HG02642 (cell line): ENCODE measurements around the gene MTHFSD.
A peak's percentile ranks its signal among the peaks of the same experiment; 100 is the strongest.
"Not testable (repeated sequence)": the region's sequence is repeated elsewhere in the genome, so short reads cannot be mapped to it uniquely, and the experiment has no call there.

Source experiments
- ATAC-seq: cut with Tn5 transposase; IDR thresholded peaks from one replicate; pipeline ENCODE4 v1.9.1; 2021; ENCODE audit warnings: mild to moderate bottlenecking; ENCODE audit not compliant: unreplicated experiment, poor library complexity

Gene MTHFSD, protein sequence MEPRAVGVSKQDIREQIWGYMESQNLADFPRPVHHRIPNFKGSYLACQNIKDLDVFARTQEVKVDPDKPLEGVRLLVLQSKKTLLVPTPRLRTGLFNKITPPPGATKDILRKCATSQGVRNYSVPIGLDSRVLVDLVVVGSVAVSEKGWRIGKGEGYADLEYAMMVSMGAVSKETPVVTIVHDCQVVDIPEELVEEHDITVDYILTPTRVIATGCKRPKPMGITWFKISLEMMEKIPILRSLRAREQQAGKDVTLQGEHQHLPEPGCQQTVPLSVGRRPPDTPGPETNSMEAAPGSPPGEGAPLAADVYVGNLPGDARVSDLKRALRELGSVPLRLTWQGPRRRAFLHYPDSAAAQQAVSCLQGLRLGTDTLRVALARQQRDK

DNA sequence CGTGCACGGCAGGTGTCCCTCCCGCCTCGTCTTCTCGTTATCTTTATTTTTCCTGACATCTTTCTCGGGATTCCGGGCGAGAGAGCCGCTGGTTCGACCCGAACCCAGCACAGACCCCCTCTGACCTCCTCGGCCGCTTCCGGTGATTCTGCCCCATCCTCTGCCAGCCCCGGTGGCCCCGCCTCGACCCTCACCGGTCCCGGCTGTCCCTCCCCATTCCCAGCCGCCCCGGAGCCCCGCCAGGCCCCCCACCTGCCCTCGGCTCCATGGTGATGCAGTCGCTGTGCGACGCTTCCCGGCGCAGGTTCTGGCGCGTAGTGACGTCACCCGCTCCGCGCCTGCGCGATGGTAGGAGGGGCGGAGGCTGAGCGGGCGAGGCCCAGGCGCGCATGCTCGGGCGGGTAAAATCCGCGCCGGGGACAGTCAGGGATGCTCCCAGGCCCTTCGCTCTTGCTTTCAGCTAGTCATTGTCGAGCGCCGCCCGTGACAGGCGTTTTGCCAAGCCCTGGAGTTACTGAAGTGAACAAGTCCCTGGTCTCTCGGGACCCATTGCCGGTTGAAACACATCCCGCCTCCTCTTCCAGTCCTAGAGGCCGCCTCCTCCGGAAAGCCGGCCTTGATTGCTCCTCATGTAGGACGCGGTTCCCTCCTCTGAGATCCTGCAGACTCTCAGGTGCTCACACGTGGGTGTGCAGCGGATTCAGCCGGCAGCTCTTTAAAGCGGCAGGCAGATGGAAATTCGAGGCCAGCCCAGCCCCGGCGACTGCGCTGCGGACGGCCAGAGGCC is at the start of gene MTHFSD:
MTHFSD (minus strand) TSS at position 319 of the 787 bp plus-strand sequence; CDS start at position 268, 51 bp downstream.
- peak; percentile 95 for ATAC-seq

DNA sequence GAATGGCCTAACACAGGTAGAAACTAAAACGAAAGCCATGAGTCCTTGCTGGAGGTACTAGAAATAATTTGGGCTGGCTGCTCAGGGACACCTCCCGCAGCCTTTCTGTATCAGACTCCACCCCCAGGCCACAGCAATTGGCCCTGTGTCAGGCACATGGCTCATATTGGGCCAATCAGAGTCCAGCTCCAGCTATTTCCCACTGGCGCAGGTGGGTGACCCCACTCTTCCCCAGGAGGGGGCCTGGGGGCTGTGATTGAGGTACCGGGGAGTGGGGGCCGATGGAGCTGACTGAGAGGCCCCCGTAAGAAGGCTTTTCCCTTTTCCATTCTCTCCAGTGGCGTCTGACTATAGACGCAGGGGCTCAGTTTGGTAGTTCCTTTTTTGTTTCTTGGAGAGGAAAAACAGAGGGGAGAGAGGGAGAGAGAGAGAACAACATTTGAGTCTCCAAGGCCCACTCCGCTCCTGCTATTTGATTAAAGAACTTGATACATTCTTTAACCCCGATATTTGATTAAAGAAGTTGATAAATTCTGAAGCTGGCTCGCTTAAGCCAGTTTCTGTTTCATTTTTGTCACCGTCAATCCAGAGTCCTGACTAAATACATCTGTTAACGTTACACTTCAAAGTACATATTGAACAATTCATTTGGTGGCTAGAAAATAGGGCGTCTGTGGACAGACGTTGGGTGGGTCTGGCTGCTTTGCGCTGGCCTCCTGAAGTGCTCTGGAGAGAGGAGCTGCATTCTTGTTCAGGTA is 49.6 kb upstream of the MTHFSD start:
- peak; percentile 51 for ATAC-seq

DNA sequence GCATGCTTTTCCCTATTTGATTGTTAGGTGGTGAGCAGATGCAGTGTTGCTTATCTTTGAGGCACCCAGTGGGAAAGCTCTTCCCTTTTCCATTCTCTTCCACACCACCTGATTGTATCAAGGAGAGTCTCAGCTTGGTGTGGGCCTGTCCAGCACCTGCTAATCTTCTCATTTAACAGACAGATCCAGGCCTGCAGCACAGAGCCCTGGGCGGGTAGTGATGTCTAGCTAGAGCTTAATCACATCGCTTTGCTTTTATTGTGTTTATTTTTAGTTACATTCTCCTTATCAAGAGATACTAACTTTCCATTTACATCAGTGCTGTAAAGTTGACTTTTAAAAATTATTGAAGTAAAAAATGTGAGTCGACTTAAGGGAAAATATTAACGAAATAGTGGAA is 47.5 kb upstream of the MTHFSD start:
- no peak for ATAC-seq

DNA sequence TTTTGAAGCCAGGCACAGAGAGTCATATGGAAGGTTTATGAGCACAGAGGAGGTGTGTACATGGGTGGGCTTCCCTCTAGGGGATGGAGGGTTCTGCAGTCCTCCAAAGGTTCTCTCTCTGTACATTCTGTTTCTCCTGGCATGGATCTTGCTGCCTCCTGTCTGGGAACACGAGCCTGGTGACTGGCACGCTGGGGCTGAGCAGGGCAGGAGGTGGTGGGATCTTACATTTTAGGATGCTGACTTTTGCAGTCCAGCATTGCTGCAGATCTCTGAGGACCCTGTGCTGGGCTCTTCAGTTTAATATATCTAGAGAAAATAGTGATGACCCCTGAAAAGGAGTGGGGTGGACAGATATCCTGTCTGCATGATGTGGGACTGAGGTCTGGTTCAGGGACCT is 46.3 kb upstream of the MTHFSD start:
- no peak for ATAC-seq

DNA sequence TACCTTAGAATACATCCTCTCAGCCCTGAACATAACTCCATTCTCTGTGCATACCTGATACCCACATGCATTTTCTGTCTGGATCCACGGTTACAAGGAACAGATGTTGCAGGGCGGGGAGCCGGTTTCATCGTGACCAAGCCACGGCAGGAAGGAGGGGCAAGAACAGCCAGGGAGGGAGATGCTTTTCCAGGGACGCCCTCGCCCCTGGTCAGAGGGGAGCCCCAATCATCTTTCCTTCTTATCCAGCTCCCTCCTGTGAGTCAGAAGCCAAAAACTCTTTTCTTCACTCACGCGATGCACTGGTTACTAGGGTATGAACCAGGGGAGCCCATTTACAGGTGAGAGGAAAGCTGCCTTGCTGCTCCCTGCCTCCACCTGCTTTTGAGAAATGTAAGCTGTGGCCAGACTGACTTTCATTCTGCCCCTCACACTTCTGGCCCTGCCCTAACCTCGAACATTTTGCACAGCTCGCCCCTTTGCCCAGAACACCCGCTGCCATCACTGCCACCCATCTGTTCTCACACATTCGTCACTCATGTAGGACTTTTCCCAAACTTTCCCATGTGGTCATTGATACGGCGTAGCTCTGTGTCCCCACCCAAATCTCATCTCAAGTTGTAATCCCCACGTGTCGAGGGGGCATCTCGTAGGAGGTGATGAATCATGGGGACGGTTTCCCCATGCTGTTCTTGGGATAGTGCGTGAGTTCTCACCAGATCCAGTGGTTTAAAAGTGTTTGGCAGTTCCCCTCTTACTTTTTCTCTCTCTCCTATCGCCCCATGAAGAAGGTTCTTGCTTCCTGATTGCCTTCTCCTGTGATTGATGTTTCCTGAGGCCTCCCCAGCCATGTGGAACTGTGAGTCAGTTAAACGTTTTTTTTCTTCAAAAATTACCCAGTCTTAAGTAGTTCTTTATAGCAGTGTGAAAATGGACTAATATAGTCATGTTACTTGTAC is 43.9 kb upstream of the MTHFSD start:
- ATAC-seq, result no peak

DNA sequence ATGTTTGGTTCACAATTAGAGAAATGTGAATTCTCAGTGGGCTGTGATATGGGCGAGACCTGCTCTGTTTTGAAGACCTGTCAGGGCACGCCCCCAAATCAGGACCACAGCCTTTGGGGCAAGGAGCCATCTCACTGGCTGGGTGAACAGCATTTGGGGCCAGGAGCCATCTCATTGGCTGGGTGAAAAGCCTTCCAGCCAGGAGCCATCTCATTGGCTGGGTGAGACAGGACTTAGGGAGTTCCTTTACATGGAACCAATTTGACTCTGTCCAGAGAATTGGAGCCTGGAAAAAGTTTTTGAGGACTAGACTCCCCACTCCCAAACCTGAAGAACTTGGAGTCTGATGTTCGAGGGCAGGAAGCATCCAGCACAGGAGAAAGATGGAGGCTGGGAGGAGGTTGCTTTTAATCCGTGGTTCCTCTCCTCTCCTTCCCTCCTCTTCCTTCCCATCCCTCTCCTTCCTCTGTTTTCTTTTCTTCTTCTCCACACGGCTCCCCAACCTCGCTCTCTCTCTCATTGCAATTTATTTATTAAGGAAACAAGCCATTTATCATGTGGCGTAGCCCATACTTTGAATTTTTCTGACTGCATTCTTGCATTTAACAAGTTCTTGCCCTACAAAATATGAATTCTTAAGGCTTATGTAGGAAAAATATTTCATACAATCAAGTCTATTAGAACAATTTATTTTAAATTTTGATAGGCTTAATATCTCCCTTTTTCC is 43.0 kb upstream of the MTHFSD start:
- ATAC-seq, result no peak

DNA sequence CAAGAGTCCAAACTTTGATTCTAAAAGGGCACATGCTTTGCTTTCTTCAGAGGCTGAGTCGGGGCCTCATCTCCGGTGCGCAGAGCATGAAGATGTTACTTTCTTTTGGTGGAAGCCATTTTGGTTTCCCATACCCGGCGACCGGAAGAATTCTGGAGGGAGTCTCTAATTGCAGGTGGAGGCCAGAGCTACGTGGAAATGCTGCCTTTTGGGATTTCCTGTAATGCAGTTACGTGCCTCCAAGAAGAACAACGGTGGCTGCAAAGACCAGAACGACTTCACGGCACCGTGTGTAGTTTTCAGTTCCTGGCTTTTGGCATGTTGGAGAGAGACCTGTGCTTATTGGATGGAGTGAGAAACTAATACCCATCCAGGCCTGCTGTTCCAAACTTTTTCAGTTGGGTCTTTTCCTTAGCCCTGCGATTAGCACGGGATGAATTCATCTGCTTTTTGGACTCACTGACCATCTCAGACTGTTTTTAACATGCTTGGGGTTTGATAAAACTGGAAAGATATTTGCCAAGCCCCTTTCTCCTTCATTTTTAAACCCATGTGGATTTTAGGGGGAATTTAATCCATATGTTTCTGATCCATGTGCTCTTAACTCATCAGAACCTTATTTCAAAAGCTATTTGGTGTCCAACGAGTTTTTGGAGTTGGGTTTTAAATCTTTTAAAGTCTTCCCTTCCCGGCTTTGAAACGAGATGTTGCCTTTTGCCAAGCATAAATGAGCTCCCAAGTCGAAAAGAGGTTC is 42.3 kb upstream of the MTHFSD start:
- ATAC-seq, result no peak

DNA sequence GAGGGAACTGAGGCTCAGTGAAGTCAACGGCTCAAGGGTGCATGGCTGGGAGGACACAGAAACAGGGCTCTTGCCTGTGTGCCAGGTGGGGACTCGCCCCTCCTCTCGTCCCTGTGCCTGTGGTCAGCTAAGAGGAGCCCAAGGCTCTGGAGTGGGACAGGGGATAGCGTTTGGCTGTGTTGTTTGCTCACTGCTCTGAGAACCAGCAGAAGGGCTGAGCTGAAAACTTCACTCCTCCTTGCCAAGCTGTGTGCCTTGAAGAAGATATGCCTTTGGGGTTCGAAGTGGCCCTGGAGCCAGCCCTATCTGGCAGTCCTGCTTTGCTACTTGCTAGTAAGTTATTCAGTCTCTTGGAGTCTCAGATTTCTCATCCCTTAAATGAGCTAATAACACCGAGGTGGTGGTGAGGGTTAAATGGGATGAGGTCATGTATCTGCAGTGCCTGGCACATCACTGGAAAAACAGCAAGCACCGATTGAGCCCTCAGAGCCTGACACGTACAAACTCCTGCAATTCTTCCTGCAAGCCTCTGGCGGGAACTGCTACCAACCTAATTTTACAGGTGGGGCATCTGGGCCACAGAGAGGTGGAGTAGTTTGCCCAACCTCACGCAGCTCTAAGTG is 41.1 kb upstream of the MTHFSD start:
- no peak for ATAC-seq

DNA sequence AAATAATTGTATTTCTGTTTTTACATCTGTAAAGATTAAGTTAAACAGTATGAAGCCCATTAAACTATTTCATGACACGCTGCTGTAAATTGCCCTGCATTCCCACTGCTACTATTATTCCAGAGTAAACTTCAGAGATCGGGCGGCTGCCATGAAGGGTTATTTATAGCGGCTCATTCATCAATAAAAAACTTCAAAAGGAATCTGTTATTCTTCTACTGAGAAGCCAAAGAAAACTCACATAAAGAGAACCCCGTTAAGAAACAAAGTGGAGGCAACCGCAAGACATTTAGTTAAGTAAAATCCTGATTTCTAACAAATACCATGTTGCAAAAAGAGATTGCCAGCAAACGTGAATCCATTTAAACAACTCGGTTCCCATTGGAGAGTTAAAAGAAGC is 39.7 kb upstream of the MTHFSD start:
- ATAC-seq, result no peak

DNA sequence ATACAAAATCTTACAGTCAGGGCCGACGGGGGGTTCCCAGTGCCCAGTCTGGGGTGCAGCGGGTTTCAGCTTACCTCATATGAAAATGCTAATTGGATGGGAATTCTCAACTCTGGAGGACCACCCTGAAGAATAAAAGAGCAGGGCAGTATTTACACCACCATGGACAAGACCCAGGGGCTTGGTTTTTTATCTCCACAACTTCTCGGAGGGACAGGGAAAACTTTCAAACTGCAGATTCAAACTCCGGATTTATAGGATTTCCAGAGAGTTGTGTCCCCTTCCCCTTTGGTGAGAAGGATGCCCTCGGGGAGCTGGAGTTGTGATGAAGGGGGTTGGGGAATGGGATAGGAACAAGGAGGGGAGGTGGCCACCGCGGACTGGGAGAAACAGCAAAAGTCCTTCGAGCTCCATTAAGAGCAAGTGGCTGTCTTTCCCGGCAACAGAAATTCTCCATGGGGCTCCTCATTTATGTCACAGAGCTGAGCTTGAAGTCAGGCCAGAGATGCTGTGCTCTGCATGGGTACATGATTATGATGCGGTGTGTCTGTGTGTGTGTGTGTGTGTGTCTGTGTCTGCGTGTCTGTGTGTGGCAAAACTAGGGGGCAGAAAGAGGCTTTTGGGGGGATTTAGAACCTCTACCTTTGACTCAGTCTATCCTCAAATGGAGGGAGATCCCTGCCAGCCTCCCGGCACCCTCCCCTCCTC is 39.0 kb upstream of the MTHFSD start:
- ATAC-seq, result no peak

DNA sequence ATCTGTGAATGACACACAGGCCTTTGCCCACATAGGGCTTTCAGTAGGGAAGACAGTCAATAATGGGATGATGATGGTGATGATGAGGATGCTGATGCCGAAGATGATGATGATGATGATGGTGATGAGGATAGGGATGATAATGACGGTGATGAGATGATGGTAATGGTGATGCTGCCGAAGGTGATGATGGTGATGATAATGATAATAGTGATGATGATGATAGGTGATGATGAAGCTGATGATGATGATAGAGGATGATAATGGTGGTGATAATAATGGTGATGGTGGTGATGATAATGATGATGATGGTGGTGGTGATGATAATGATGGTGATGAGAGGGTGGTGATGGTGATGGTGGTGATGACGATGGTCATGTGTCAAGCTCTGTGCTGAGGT is 36.2 kb upstream of the MTHFSD start:
- ATAC-seq, result no peak

DNA sequence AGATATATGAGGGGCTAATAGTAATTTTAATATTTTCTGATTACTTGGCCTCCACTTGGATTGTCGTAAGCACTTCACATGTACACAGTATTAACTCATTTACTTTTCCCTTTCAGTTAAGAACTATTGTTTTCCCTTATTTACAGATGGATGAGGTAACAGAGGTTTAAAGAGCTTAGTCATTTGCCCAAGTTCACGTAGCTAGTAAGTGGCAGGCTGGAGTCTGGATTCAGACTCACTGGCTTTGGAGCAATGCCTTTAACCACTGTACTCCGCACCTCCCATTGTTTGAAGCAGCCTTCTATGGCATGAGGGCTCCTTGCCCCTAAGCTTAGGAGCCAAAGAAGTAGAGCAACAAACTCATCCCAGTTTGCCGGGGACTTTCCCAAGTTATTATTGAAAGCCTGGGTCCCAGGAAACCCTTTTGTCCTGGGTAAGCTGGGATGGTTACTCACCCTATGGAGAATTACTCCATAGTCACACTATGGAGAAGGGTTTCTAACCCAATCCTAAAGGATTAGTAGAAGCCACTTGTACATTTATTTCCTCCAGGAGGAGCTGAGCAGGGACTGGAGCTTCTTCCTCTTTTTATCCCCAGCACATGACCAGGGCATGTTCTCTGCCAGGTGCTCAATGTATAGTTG is 35.6 kb upstream of the MTHFSD start:
- no peak for ATAC-seq

DNA sequence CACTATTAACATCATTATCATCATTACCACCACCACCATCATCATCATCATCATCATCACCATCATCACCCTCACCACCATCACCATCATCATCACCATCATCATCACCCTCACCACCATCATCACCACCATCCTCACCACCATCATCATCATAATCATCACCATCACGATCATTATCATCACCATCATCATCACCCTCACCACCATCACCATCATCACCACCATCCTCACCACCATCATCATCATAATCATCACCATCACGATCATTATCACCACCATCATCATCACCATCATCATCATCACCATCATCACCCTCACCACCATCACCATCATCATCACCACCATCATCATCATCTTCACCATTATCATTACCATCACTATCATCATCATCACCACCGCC is 32.9 kb upstream of the MTHFSD start:
- ATAC-seq, result not testable (repeated sequence)

DNA sequence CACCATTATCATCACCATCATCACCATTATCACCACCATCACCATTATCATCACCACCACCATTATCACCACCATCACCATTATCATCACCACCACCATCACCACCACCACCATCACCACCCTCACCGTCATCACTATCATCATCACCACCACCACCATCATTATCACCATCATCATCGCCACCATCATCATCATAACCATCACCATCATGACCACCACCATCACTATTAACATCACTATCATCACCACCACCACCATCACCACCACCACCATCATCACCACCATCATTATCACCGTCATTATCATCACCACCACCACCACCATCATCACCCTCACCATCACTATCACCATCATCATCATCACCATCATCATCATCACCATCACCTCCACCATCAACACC is 32.5 kb upstream of the MTHFSD start:
- ATAC-seq, result no peak

DNA sequence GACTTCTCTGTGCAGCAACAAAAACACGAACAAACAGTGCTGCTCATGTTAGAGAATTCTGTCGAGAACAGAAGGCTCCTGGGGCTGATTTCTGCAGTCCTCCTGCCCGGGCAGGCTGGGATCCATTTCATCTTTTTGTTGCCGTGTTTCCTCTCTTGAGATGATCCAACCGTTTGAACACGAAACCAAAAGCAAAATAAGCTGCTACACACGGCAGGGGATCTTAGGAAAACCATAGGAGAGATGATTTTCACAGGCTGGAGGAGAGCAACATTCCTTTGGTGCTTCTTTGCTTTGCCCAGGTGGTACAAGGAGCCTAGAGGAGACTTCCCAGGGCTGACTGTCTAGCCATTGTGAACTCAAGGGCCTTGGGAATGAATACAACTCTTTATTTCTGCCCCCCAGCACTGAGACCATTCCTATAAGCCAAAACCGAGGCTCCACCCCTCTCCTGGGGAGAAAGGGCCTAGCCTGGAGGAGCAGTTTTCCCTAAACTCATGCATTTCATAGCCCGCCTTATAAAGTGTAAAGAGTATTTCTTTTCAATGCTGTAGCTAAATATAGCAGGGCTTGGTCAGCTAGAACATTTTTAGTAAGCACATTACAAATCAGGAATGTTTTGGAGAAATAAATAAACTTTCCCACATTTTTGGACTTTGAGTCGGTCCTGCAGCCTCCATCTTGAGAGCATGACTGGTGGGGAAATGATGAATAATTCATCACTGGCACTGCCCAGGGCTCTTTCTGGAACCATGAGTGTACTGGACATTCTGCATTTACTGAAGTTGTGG is 31.0 kb upstream of the MTHFSD start:
- no peak for ATAC-seq
